RWPE1 (cell line): Measurements from ENCODE around the gene NXF2B.

Experiments
- CTCF ChIA-PET: fragments of 350-600 bp; sonication (Branson Sonifier 250); formaldehyde crosslinking; extraction: SDS; loops from one replicate; lab custom pipeline; 2021; lab: Yijun Ruan, JAX
- POLR2A ChIA-PET: fragments of 400-600 bp; formaldehyde crosslinking; extraction: SDS; loops from one replicate; lab custom pipeline; 2020; ENCODE audit warnings: antibody characterized with exemption; ENCODE audit not compliant: low non-redundant PET; lab: Yijun Ruan, JAX
- DNase-seq: peaks from one replicate; pipeline ENCODE4 v3.0.0; 2012; ENCODE audit warnings: low spot score
- H3K27ac ChIP-seq: fragments of 450-650 bp; 2 replicates; pipeline ENCODE4 v1.5.1; 2017
- TF ChIP-seq, protein P1 (sequence below): fragments of 450-650 bp; conservative IDR thresholded peaks from 2 replicates; pipeline ENCODE4 v1.5.1; 2017; ENCODE audit warnings: low read depth, mild to moderate bottlenecking

The NXF2B gene

DNA sequence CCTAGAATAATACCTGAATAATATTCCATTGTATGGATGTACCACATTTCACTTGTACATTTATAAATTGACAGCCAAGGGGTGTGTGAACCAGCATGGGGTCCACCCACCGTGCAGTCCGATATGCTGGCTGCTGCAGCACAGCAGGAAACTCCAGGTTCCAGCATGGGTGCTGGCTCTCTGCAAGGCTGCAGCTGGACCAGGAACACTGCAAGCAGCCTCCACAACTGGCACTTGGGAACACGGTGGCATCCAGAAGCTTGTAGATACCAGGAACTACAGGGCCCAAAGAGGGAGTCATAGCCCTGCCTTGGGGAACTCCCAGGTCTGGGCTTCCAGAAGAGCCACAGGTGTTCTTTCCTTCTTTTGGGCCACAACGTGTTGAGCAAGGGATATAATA, 101.6 kb downstream of the NXF2B start:
- ChIA-PET POLR2A (no interaction called here), CTCF (no interaction called here)
- no peak for DNase-seq
- H3K27ac ChIP-seq: no peak overlapping the region
- TF ChIP-seq, protein P1, sequence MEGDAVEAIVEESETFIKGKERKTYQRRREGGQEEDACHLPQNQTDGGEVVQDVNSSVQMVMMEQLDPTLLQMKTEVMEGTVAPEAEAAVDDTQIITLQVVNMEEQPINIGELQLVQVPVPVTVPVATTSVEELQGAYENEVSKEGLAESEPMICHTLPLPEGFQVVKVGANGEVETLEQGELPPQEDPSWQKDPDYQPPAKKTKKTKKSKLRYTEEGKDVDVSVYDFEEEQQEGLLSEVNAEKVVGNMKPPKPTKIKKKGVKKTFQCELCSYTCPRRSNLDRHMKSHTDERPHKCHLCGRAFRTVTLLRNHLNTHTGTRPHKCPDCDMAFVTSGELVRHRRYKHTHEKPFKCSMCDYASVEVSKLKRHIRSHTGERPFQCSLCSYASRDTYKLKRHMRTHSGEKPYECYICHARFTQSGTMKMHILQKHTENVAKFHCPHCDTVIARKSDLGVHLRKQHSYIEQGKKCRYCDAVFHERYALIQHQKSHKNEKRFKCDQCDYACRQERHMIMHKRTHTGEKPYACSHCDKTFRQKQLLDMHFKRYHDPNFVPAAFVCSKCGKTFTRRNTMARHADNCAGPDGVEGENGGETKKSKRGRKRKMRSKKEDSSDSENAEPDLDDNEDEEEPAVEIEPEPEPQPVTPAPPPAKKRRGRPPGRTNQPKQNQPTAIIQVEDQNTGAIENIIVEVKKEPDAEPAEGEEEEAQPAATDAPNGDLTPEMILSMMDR: no peak
